RWPE2 (cell line): Measurements from ENCODE around the gene TBKBP1.

Experiments used
- ATAC-seq: fragments of 200-7000 bp; cut with Tn5 transposase; 3 replicates; pipeline ENCODE4 v1.9.1; 2021; ENCODE audit warnings: low read depth
- DNase-seq: peaks from one replicate; pipeline ENCODE4 v3.0.0-alpha.2; 2020; ENCODE audit warnings: low spot score
- H3K27ac ChIP-seq: fragments of 450-650 bp; 2 replicates; pipeline ENCODE4 v1.5.1; 2017; ENCODE audit warnings: mild to moderate bottlenecking; ENCODE audit not compliant: poor library complexity, severe bottlenecking
- H3K27me3 ChIP-seq: fragments of 250-450 bp; sonication (Bioruptor Pico); 2 replicates; pipeline ENCODE4 v1.5.1; 2021; ENCODE audit warnings: mild to moderate bottlenecking, moderate library complexity; ENCODE audit not compliant: insufficient read depth, poor library complexity, severe bottlenecking
- H3K36me3 ChIP-seq: fragments of 250-450 bp; sonication (Bioruptor Pico); 2 replicates; pipeline ENCODE4 v1.5.1; 2020; ENCODE audit warnings: low read depth, mild to moderate bottlenecking, moderate library complexity
- H3K4me1 ChIP-seq: fragments of 250-450 bp; sonication (Bioruptor Pico); 2 replicates; pipeline ENCODE4 v1.5.1; 2021; ENCODE audit warnings: mild to moderate bottlenecking, moderate library complexity; ENCODE audit not compliant: insufficient read depth, poor library complexity, severe bottlenecking
- H3K4me3 ChIP-seq: fragments of 250-450 bp; sonication (Bioruptor Pico); 2 replicates; pipeline ENCODE4 v1.5.1; 2021; ENCODE audit warnings: mild to moderate bottlenecking, moderate library complexity; ENCODE audit not compliant: severe bottlenecking
- H3K9me3 ChIP-seq: fragments of 250-450 bp; sonication (Bioruptor Pico); 2 replicates; pipeline ENCODE4 v1.5.1; 2021; ENCODE audit warnings: mild to moderate bottlenecking, moderate library complexity; ENCODE audit not compliant: severe bottlenecking
- TF ChIP-seq, protein P1 (sequence below): fragments of 450-650 bp; IDR thresholded peaks from one replicate; pipeline ENCODE4 v1.5.1; 2017; ENCODE audit warnings: mild to moderate bottlenecking, moderate library complexity; ENCODE audit not compliant: poor library complexity, severe bottlenecking

The TBKBP1 gene

DNA sequence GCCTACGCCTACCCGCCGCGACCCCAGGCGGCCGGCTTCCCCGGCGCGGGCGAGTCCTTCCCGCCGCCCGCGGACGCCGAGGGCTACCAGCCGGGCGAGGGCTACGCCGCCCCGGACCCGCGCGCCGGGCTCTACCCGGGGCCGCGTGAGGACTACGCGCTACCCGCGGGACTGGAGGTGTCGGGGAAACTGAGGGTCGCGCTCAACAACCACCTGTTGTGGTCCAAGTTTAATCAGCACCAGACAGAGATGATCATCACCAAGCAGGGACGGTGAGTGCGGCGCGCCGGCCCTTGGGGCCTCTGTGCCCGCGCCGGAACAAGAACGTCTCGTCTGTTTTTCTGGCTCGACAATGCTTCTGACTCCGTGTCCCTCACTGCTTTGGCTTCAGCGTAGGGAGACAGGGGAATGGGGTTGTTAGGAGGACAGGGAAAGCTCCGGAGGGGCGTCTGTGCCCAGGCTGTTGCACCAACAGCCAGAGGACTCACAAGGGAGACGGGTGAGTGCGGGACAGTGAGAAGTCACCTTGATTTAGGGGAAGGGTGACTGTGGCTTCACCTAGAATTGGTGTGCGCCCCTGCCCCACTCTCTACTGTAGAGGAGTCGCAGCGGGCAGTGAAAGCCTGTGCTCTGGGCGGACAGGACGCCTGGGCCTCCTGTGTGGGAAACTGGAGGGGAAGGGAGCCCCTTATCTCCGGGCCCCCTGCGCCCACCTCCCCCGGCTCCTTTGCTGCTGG lies 39.9 kb downstream of the TBKBP1 start:
- Histone ChIP-seq H3K36me3 (no peaks in the 10 kb centered on the region), H3K9me3 (no peaks in the 10 kb centered on the region), H3K27me3 (peaks cover 57% of the 10 kb centered on the region), H3K27ac (no peak overlapping the region), H3K4me1 (no peaks in the 10 kb centered on the region), H3K4me3 (peak overlapping the region; percentile 17)
- TF ChIP-seq, protein P1, sequence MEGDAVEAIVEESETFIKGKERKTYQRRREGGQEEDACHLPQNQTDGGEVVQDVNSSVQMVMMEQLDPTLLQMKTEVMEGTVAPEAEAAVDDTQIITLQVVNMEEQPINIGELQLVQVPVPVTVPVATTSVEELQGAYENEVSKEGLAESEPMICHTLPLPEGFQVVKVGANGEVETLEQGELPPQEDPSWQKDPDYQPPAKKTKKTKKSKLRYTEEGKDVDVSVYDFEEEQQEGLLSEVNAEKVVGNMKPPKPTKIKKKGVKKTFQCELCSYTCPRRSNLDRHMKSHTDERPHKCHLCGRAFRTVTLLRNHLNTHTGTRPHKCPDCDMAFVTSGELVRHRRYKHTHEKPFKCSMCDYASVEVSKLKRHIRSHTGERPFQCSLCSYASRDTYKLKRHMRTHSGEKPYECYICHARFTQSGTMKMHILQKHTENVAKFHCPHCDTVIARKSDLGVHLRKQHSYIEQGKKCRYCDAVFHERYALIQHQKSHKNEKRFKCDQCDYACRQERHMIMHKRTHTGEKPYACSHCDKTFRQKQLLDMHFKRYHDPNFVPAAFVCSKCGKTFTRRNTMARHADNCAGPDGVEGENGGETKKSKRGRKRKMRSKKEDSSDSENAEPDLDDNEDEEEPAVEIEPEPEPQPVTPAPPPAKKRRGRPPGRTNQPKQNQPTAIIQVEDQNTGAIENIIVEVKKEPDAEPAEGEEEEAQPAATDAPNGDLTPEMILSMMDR = no peak
- DNase-seq = peak; percentile 45
- ATAC-seq = peak; percentile 48

DNA sequence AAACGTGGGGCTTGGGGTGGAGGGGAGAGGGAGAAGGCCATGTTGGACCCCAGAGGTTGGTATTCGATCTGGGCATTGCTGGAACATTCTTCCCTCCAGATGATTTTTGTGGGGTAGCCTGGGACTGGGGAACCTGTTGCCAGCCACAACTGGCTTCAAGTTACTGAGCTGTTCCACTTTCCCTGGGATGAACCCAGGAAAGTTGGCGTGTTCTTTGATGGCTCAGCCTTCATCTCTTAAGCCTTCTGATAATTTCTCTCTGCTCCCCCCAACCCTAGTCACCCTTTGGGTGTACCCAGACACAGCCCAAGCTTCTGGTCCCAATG lies 41.1 kb downstream of the TBKBP1 start:
- Histone ChIP-seq H3K4me3 (no peak overlapping the region), H3K9me3 (no peaks in the 10 kb centered on the region), H3K36me3 (no peaks in the 10 kb centered on the region), H3K4me1 (no peaks in the 10 kb centered on the region), H3K27me3 (peaks cover 51% of the 10 kb centered on the region), H3K27ac (no peak overlapping the region)
- TF ChIP-seq, protein P1 = no peak
- no peak for ATAC-seq
- DNase-seq = no peak

DNA sequence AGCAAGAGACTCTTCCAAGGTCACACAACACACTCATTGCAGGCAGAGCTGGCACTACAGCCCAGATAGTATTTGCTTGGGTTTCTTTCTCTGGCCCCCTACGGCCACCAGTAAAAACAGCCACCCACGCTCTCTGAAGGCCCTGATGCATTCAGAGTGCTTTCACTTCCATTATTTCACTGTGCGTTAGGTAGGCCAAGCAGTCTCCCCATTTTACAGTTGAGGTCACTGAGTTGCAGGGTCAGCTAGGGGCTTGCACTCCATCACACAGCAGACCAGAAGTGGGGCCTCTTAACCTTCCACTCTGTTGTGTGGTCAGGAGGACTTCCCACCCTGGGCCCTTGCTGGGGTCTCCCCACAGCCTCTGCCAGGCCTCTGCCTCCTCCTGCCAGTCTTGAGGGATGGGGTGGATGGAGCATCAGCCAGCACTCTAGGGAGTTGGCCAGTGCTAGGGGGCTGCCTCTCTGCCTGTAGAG lies 41.6 kb downstream of the TBKBP1 start:
- no peak for ATAC-seq

DNA sequence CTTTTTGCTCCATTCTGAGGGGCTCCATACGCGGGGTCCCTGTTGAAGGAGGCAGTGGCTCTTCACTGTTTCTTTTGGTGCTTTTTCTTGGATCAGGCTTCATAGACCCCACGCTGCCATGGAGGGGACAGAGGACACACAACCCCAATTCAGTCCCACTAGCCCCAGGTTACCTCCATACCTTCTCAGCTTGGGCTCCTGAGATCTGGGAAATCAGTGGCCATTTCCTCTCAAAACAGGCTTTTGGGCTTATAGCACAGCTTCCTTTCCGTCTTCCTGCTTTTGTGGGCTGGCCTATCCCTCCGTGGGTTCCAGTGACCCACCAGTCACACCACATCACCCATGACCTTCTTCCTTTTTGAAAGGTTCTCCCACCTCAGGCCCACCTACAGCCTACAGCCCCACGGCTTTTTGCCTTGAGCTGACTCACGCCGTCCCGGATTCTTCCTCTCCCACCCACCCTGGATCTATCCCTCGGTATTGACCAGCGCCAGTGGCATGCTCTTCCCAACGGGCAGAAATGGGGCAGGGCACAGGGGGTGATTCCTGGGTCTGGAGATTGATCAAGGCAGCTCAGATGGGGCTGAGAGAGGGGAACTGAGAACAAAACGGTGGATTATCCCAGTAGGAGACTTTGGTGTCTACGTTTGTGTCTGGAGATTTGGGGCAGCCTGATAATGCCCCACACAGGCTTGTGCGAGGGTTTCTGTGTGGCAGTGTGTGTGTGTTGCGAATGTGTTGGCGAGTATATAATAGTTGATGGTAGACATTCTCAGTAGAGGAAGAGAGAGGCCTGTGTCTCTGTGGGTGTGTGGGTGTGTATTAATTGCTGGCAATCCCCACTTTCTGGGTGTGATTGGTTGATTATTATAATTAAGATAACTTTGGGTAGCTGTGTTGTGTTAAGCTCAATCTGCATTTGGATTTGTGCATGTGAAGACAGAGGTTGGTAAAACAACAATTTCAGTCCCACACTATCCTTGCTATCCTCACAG lies 42.8 kb downstream of the TBKBP1 start:
- H3K27me3 ChIP-seq = peaks cover 35% of the 10 kb centered on the region
- TF ChIP-seq, protein P1 = no peak
- no peaks in the 10 kb centered on the region for H3K4me1 ChIP-seq
- ATAC-seq = no peak
- no peaks in the 10 kb centered on the region for H3K36me3 ChIP-seq
- H3K27ac ChIP-seq = no peak overlapping the region
- H3K9me3 ChIP-seq = no peaks in the 10 kb centered on the region
- no peak for DNase-seq
- H3K4me3 ChIP-seq = no peak overlapping the region

More for the DNA sequence above, 41.6 kb downstream of the TBKBP1 start:
- H3K27ac ChIP-seq = no peak overlapping the region
- TF ChIP-seq, protein P1 = no peak
- H3K4me1 ChIP-seq = no peaks in the 10 kb centered on the region
- H3K9me3 ChIP-seq = no peaks in the 10 kb centered on the region
- H3K4me3 ChIP-seq = no peak overlapping the region
- peaks cover 48% of the 10 kb centered on the region for H3K27me3 ChIP-seq
- no peak for DNase-seq
- no peaks in the 10 kb centered on the region for H3K36me3 ChIP-seq
